ENCODE measurements around the gene CXXC1. TPM values are rescaled to one million over a fixed set of nuclear protein-coding genes. Genes with fewer than 3 reads are reported as not detected.

The CXXC1 gene
- total RNA-seq, 1 donor: 30.2 TPM

DNA sequence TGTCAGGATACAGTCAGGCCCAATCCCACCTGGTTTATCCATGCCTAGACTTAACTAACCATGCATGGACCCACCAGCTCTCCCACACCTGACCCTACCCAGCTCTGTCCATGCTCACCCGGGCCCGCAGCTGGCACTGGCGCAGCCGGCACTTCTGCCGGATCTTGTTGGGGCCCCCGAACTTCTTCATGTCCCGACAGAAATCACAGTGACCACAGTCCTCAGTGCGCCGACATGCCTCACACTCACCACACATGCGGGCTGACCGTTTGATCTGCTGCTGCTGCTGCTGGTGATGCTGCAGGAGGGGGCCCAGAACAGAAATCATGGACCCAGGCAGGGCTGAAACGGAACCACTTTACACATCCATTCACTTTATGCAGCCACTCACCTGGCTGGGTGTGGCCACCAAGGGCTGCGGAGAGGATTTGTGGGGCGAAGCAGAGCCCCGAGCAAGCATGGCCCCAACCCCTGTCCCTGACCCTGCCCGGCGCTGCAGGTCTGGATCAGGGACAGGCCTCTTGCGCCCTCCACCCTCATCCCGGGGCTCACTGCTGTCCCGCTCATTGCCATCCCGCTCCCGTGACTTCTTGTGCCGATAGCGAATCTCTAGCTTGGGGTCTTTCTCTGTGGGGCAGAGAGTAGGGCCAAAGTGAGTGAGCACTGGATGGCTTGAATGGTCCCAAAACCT lies 1.7 kb downstream of the CXXC1 start:
- H3K4me3 ChIP-seq (ENCODE audit: low read depth, low read length): no peak overlapping the region

DNA sequence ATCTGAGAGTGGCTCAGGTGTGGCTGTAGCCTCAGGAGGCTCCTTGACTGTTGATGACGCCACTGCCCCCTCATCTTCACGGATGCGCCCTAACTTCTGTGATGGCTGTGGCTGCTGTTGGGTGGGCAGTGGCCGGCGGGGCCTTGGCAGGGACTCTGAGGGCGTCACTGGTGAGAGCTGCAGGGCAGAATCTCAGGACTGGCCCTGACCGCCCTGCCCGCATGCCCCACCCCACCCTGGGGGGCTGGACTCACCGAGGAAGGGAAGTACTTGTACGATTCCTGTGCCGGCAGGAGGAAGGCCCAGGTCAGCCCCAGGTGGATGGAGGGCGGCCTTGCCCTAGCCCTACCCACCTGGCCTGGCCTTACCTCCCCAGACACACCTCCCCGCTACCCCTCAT lies 2.4 kb downstream of the CXXC1 start:
- H3K4me3 ChIP-seq (ENCODE audit: low read depth, low read length): no peak overlapping the region
- no peak for DNase-seq (ENCODE audit: low read depth)
- TF ChIP-seq, protein P1, sequence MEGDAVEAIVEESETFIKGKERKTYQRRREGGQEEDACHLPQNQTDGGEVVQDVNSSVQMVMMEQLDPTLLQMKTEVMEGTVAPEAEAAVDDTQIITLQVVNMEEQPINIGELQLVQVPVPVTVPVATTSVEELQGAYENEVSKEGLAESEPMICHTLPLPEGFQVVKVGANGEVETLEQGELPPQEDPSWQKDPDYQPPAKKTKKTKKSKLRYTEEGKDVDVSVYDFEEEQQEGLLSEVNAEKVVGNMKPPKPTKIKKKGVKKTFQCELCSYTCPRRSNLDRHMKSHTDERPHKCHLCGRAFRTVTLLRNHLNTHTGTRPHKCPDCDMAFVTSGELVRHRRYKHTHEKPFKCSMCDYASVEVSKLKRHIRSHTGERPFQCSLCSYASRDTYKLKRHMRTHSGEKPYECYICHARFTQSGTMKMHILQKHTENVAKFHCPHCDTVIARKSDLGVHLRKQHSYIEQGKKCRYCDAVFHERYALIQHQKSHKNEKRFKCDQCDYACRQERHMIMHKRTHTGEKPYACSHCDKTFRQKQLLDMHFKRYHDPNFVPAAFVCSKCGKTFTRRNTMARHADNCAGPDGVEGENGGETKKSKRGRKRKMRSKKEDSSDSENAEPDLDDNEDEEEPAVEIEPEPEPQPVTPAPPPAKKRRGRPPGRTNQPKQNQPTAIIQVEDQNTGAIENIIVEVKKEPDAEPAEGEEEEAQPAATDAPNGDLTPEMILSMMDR (IDR thresholded peaks at IDR 0.05; ENCODE audit: insufficient read depth, low read depth, low read length): no peak

More for the DNA sequence above, 1.7 kb downstream of the CXXC1 start:
- TF ChIP-seq, protein P1 (IDR thresholded peaks at IDR 0.05; ENCODE audit: insufficient read depth, low read depth, low read length): no peak
- no peak for DNase-seq (ENCODE audit: low read depth)

DNA sequence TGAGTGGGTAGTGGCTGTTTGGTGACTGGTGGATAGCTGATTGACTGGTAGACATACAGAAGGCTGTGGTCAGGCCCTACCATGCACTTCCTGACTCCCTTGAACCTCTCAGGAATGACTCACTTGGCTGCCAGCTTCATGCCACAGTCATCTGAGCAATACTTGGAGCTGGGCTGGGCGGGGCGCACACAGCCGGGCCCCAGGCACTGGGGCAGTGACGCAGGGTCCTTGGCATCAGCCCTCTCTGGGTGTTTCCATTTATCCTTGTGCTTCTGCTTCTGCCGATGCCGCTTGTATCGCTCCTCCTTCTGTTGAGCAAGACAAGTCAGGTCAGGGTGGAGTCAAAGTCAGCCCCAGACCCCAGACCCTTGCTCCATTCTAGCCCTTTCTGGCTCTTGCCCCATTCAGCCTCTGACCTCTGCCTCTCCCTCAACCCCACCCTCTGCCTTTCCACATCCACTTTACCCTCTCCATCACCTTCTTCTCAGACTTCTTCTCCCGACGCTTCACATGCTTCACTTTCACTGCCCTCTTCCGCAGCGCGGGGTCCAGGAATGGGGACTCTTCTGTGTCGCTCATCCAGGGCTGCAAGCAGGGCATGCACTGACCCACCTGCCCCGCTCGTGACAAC lies 3.1 kb downstream of the CXXC1 start:
- TF ChIP-seq, protein P1 (IDR thresholded peaks at IDR 0.05; ENCODE audit: insufficient read depth, low read depth, low read length): no peak
- no peak for DNase-seq (ENCODE audit: low read depth)

DNA sequence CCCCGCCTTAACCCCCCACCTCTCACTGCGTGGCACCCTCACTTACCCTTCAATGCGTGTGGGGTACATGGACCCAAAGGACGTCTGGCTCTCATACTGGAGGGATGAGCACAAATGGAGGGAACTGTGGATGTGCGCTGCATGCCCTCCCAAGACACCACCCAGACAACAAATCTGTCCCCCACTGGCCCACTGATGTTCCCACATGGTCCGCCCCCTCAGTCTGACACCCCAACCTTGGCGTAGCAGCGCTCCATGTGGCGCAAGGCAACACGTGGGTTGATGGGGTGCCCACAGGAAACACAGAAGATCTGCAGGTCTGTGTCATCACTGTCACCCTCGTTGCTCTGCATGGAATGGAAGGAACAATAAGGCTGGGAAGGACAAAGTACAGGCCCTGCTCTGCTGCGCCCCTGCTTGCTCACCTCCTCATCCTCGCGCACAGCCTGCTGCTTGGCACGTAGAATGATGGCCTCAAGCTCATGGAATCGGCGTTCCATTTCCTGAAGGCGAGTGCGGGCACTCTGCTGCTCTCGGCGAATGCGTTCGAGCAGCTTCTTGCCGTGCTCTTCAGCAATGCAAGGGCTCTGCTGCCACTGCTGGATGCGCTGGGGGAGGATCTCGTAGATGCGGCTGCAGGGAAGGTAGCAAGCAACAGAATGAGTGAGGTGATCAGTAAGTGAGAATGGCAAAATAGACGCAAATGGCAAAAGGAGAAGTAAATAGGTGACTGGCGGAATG lies 3.9 kb downstream of the CXXC1 start:
- H3K4me3 ChIP-seq (ENCODE audit: low read depth, low read length): no peak overlapping the region
- no peak for DNase-seq (ENCODE audit: low read depth)
- TF ChIP-seq, protein P1 (IDR thresholded peaks at IDR 0.05; ENCODE audit: insufficient read depth, low read depth, low read length): no peak

More for the DNA sequence above, 3.1 kb downstream of the CXXC1 start:
- H3K4me3 ChIP-seq (ENCODE audit: low read depth, low read length): no peak overlapping the region

DNA sequence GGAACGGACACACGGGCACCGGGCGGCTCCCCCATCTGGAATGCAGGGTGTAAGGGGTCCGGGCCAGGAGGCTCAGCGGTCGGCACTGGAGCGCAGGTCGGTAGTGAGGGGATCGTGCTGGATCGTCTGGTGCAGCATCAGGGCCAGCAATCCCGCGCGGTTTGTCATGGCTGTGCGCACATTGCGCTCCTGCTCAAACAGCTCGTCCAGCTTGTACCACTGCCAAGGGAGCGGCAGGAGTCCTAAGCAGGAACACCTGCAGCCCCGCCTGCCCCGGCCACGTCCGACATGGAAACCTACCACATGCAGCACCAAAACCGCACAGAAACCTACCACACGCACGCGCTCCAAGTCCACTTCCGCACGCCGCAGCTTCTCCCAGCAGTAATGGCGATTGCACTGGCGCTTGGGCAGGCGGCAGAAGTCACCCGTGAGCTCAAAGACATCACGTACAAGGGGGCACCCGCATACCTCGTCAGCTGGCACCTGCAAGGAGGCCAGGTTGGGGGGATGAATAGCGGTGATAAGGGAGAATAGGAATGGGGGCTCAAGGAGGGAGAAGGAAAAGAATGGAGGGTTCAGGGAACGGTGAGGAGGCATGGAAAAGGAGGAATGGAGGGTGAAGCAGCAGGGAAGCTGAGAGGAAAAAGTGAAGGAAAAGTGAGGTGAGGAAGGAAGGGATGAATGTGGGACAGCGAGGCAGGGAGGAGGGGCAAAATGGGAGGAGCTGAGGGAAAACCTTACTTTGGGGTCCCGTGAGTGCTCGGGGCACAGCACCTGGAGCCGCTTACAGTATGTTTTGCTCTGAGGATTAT lies 4.8 kb downstream of the CXXC1 start:
- no peak for DNase-seq (ENCODE audit: low read depth)
- no peak overlapping the region for H3K4me3 ChIP-seq (ENCODE audit: low read depth, low read length)
- TF ChIP-seq, protein P1 (IDR thresholded peaks at IDR 0.05; ENCODE audit: insufficient read depth, low read depth, low read length): no peak

DNA sequence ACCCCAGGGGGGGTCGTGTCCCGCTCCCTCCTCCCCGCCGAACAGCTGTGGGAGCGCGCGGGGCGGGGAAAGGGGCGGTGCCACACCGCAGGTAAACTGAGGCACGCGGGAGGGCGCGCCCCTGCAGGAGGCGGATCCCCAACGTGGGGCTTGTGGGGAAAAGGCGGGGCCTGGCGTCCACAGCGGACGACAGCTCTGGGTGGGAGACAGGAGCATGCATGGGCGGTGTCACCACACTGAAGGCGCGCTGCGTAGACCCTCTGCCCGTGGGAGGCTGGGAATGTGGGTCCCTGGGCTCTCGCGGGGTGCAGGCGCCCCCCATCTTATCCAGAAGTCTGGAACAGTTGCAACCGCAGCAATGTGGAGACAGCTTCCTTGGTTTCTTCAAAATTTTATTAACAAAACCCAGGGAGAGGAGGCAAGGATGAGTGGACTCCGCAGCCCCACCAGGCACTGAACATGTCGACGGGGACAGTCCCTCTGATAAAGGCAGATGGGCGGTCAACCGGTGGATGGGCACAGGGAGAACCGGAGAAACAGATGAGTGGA lies 5.4 kb downstream of the CXXC1 start:
- peak overlapping the region; percentile 83 for H3K4me3 ChIP-seq (ENCODE audit: low read depth, low read length)
- no peak for DNase-seq (ENCODE audit: low read depth)
- TF ChIP-seq, protein P1 (IDR thresholded peaks at IDR 0.05; ENCODE audit: insufficient read depth, low read depth, low read length): no peak

Measured in fibroblast of villous mesenchyme (primary cell).